ENCODE data around the gene TRPM2.

Gene TRPM2

DNA sequence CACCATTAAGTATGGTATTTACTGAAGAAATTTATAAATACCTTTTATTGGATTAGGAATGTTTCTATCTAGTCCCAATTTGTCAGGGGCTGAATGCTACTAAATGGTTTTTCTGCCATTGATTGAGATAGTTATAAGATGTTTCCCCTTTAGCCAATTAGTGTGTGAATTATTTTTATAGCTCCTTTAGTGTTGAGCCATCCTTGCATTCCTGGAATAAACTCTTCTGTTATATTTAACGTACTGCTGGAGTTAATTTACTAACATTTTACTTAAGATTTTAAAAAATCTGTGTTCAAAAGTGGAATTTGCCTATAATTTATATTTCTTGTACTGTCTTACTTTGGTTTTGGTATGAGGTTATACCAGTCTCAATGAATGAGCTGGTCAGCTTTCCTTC lies 76.5 kb downstream of the TRPM2 start:
- H2BK12ac ChIP-seq (ENCODE audit: low read length): no peak overlapping the region
- no peak overlapping the region for H2BK5ac ChIP-seq (ENCODE audit: low read depth, low read length, poor library complexity)
- WGBS (ENCODE audit: extremely low coverage, insufficient coverage, insufficient read length): no CpG with 5 or more reads among the region's 1 CpG

DNA sequence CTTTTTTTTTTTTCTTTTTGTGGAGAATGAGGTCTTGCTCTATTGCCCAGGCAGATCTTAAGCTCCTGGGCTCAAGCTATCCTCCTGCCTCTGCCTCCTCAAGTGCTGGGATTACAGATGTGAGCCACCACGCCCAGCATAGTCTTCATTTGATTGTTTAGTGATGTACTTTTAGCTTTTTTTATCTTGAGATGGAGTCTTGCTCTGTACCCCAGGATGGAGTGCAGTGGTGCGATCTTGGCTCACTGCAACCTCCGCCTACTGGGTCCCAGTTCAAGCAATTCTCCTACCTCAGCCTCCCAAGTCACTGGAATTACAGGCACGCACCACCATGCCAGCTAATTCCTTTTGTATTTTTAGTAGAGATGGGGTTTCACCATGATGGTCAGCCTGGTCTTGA lies 77.9 kb downstream of the TRPM2 start:
- DNase-seq: no peak
- H2AFZ ChIP-seq (ENCODE audit: insufficient read depth, low read length, poor library complexity): no peak overlapping the region
- no peak overlapping the region for H3K23ac ChIP-seq (ENCODE audit: low read length)
- no peak overlapping the region for H2BK5ac ChIP-seq (ENCODE audit: low read depth, low read length, poor library complexity)
- no peaks in the 10 kb centered on the region for H3K79me2 ChIP-seq (ENCODE audit: control insufficient read depth, insufficient read depth, low read length, poor library complexity)
- peaks cover 13% of the 10 kb centered on the region for H3K9me3 ChIP-seq (ENCODE audit: insufficient read depth, low read depth, low read length)
- no peak overlapping the region for H4K91ac ChIP-seq (ENCODE audit: low read depth, low read length)
- no peak overlapping the region for H4K12ac ChIP-seq (ENCODE audit: low read depth, low read length)
- H3K4me1 ChIP-seq (ENCODE audit: control insufficient read depth in 1 of 2, insufficient read depth in 2 of 2, low read length in 2 of 2): no peaks in the 10 kb centered on the region
- H2BK120ac ChIP-seq (ENCODE audit: insufficient read depth, low read length, poor library complexity): no peak overlapping the region
- no peak overlapping the region for H3K4me2 ChIP-seq (ENCODE audit: low read length)
- H3K79me1 ChIP-seq (ENCODE audit: low read length): no peaks in the 10 kb centered on the region
- no peak overlapping the region for H2BK12ac ChIP-seq (ENCODE audit: low read length)
- no peak overlapping the region for H3K18ac ChIP-seq (ENCODE audit: low read length)
- no peak overlapping the region for H3K9ac ChIP-seq (ENCODE audit: low read length)
- no peak overlapping the region for H3K4me3 ChIP-seq (ENCODE audit: low read depth, low read length)
- no CpG with 5 or more reads among the region's 4 CpGs for WGBS (ENCODE audit: extremely low coverage, insufficient coverage, insufficient read length)
- no peaks in the 10 kb centered on the region for H3K36me3 ChIP-seq (ENCODE audit: control insufficient read depth in 1 of 2, insufficient read depth in 2 of 2, low read length in 2 of 2)
- no peak overlapping the region for H3K14ac ChIP-seq (ENCODE audit: low read length)
- no peaks in the 10 kb centered on the region for H3K27me3 ChIP-seq (ENCODE audit: insufficient read depth, low read length)
- no peak overlapping the region for H4K8ac ChIP-seq (ENCODE audit: low read depth, low read length)
- no peak overlapping the region for H2AK5ac ChIP-seq (ENCODE audit: low read length)
- H3K4ac ChIP-seq (ENCODE audit: low read depth, low read length): no peak overlapping the region
- H3K27ac ChIP-seq (ENCODE audit: low read depth, low read length): no peak overlapping the region

More for the DNA sequence above, 76.5 kb downstream of the TRPM2 start:
- H3K4ac ChIP-seq (ENCODE audit: low read depth, low read length): no peak overlapping the region
- H2BK120ac ChIP-seq (ENCODE audit: insufficient read depth, low read length, poor library complexity): no peak overlapping the region
- no peak overlapping the region for H2AK5ac ChIP-seq (ENCODE audit: low read length)
- peaks cover 16% of the 10 kb centered on the region for H3K9me3 ChIP-seq (ENCODE audit: insufficient read depth, low read depth, low read length)
- no peak overlapping the region for H3K23ac ChIP-seq (ENCODE audit: low read length)
- H3K27ac ChIP-seq (ENCODE audit: low read depth, low read length): no peak overlapping the region
- H3K9ac ChIP-seq (ENCODE audit: low read length): no peak overlapping the region
- no peak overlapping the region for H3K4me2 ChIP-seq (ENCODE audit: low read length)
- H3K4me3 ChIP-seq (ENCODE audit: low read depth, low read length): no peak overlapping the region
- no peak overlapping the region for H4K91ac ChIP-seq (ENCODE audit: low read depth, low read length)
- H3K18ac ChIP-seq (ENCODE audit: low read length): no peak overlapping the region
- no peaks in the 10 kb centered on the region for H3K79me2 ChIP-seq (ENCODE audit: control insufficient read depth, insufficient read depth, low read length, poor library complexity)
- H3K79me1 ChIP-seq (ENCODE audit: low read length): no peaks in the 10 kb centered on the region
- H3K4me1 ChIP-seq (ENCODE audit: control insufficient read depth in 1 of 2, insufficient read depth in 2 of 2, low read length in 2 of 2): no peaks in the 10 kb centered on the region
- H2AFZ ChIP-seq (ENCODE audit: insufficient read depth, low read length, poor library complexity): no peak overlapping the region
- no peak overlapping the region for H3K14ac ChIP-seq (ENCODE audit: low read length)
- DNase-seq: no peak
- H3K36me3 ChIP-seq (ENCODE audit: control insufficient read depth in 1 of 2, insufficient read depth in 2 of 2, low read length in 2 of 2): no peaks in the 10 kb centered on the region
- no peak overlapping the region for H4K12ac ChIP-seq (ENCODE audit: low read depth, low read length)
- no peaks in the 10 kb centered on the region for H3K27me3 ChIP-seq (ENCODE audit: insufficient read depth, low read length)
- H4K8ac ChIP-seq (ENCODE audit: low read depth, low read length): no peak overlapping the region

DNA sequence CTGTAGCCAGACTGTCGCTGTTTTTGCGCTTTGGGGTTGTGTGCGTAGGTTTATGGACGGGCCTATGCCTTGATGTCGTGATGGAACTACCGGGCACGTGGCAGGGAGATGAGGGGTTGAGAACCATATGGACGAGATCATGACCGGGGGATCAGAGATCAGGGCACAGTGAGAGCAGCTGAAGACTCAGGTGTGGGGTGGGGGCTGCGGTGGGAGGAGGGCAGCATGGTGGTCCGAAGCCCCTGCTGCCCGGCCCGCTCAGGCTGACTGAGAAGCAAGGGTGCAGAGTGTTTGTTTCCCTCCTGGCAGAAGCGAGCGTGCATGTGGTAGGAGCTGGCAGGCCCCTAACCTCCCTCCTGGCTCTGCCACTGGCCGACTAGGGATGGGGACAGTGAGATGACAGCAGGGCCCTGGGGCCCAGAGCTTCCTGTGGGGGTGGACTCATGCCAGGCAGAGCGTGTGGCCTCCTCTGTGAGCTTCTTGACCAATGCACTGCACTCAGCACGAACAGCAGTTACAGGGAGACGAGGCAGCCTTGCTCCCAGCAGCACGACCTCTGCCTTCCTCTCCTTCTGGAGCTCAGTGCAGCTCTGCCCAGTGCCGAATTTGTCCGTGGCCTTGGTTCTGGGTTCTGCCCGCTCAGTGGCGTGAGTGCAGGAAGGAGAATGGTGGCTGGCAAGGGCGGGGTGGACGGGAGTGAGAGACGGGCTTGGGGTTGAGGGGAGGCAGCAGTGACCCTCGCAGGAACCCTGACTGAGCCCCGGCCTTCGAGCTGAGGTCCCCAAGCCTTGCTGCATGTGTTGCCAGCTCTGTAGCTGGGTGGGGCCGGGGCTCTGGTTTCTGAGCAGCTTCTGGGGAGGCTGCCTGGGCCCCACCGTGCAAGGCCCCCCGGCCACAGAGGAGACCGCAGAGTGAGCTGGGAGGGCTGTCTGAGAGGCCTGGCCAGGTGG lies 79.7 kb downstream of the TRPM2 start:
- H3K4me2 ChIP-seq (ENCODE audit: low read length): no peak overlapping the region
- no peak overlapping the region for H2AFZ ChIP-seq (ENCODE audit: insufficient read depth, low read length, poor library complexity)
- H4K12ac ChIP-seq (ENCODE audit: low read depth, low read length): no peak overlapping the region
- no peak overlapping the region for H3K14ac ChIP-seq (ENCODE audit: low read length)
- H3K23ac ChIP-seq (ENCODE audit: low read length): no peak overlapping the region
- no peak overlapping the region for H2BK120ac ChIP-seq (ENCODE audit: insufficient read depth, low read length, poor library complexity)
- H3K9me3 ChIP-seq (ENCODE audit: insufficient read depth, low read depth, low read length): peaks cover 8% of the 10 kb centered on the region
- no peak overlapping the region for H3K4me3 ChIP-seq (ENCODE audit: low read depth, low read length)
- H3K4me1 ChIP-seq (ENCODE audit: control insufficient read depth in 1 of 2, insufficient read depth in 2 of 2, low read length in 2 of 2): no peaks in the 10 kb centered on the region
- H2BK12ac ChIP-seq (ENCODE audit: low read length): no peak overlapping the region
- no CpG with 5 or more reads among the region's 34 CpGs for WGBS (ENCODE audit: extremely low coverage, insufficient coverage, insufficient read length)
- H3K79me2 ChIP-seq (ENCODE audit: control insufficient read depth, insufficient read depth, low read length, poor library complexity): no peaks in the 10 kb centered on the region
- H3K79me1 ChIP-seq (ENCODE audit: low read length): no peaks in the 10 kb centered on the region
- DNase-seq: no peak
- H3K36me3 ChIP-seq (ENCODE audit: control insufficient read depth in 1 of 2, insufficient read depth in 2 of 2, low read length in 2 of 2): no peaks in the 10 kb centered on the region
- H3K4ac ChIP-seq (ENCODE audit: low read depth, low read length): no peak overlapping the region
- no peak overlapping the region for H3K9ac ChIP-seq (ENCODE audit: low read length)
- no peak overlapping the region for H2BK5ac ChIP-seq (ENCODE audit: low read depth, low read length, poor library complexity)
- no peaks in the 10 kb centered on the region for H3K27me3 ChIP-seq (ENCODE audit: insufficient read depth, low read length)
- no peak overlapping the region for H3K18ac ChIP-seq (ENCODE audit: low read length)
- no peak overlapping the region for H2AK5ac ChIP-seq (ENCODE audit: low read length)
- no peak overlapping the region for H3K27ac ChIP-seq (ENCODE audit: low read depth, low read length)
- H4K8ac ChIP-seq (ENCODE audit: low read depth, low read length): no peak overlapping the region
- no peak overlapping the region for H4K91ac ChIP-seq (ENCODE audit: low read depth, low read length)

DNA sequence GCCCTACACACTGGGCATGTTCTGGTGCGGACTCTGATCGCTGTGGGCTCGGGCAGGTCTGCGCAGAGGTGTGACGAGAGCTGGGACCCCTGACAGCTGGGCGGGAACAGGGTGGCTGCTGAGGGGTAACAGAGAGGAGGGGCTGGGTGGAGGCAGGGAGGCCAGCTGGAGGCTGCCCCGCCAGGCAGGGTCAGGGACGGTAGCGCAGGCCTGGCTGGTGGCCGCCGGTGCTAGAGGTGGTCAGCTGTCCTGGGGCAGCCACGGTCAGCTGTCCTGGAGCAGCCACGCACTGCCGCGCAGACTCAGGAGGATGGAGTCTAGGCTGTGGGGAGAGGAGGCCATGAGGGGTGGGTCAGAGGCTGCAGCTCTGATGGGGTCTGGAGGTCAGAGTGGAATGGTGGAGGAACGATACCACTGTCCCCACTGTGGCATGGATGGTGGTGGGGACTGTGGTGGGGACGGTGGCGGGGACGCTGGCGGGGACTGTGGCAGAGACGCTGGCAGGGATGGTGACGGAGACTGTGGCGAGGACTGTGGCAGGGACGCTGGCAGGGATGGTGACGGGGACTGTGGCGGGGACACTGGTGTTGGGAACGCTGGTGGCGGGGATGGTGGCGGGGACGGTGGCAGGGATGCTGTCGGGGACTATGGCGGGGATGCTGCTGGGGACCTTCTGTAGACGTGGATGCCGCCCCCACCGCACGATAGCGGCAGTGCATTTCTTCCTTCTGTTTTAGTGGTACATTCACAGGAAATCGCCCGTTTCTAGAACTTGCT lies 80.6 kb downstream of the TRPM2 start:
- Histone ChIP-seq H3K4ac (ENCODE audit: low read depth, low read length) (no peak overlapping the region), H2BK12ac (ENCODE audit: low read length) (no peak overlapping the region), H3K4me1 (ENCODE audit: control insufficient read depth in 1 of 2, insufficient read depth in 2 of 2, low read length in 2 of 2) (no peaks in the 10 kb centered on the region), H2AK5ac (ENCODE audit: low read length) (no peak overlapping the region), H2BK5ac (ENCODE audit: low read depth, low read length, poor library complexity) (no peak overlapping the region), H3K27me3 (ENCODE audit: insufficient read depth, low read length) (no peaks in the 10 kb centered on the region), H3K9ac (ENCODE audit: low read length) (no peak overlapping the region), H3K4me3 (ENCODE audit: low read depth, low read length) (no peak overlapping the region), H3K4me2 (ENCODE audit: low read length) (no peak overlapping the region), H3K23ac (ENCODE audit: low read length) (no peak overlapping the region), H3K36me3 (ENCODE audit: control insufficient read depth in 1 of 2, insufficient read depth in 2 of 2, low read length in 2 of 2) (no peaks in the 10 kb centered on the region), H3K27ac (ENCODE audit: low read depth, low read length) (no peak overlapping the region), H2BK120ac (ENCODE audit: insufficient read depth, low read length, poor library complexity) (no peak overlapping the region), H3K9me3 (ENCODE audit: insufficient read depth, low read depth, low read length) (peaks cover 2% of the 10 kb centered on the region), H4K12ac (ENCODE audit: low read depth, low read length) (no peak overlapping the region), H4K91ac (ENCODE audit: low read depth, low read length) (no peak overlapping the region), H3K79me2 (ENCODE audit: control insufficient read depth, insufficient read depth, low read length, poor library complexity) (no peaks in the 10 kb centered on the region), H4K8ac (ENCODE audit: low read depth, low read length) (no peak overlapping the region), H3K79me1 (ENCODE audit: low read length) (no peaks in the 10 kb centered on the region), H3K18ac (ENCODE audit: low read length) (no peak overlapping the region), H3K14ac (ENCODE audit: low read length) (no peak overlapping the region), H2AFZ (ENCODE audit: insufficient read depth, low read length, poor library complexity) (no peak overlapping the region)
- DNase-seq: no peak
- no CpG with 5 or more reads among the region's 39 CpGs for WGBS (ENCODE audit: extremely low coverage, insufficient coverage, insufficient read length)
